ENCODE data around the gene MMEL1.

The MMEL1 gene

DNA sequence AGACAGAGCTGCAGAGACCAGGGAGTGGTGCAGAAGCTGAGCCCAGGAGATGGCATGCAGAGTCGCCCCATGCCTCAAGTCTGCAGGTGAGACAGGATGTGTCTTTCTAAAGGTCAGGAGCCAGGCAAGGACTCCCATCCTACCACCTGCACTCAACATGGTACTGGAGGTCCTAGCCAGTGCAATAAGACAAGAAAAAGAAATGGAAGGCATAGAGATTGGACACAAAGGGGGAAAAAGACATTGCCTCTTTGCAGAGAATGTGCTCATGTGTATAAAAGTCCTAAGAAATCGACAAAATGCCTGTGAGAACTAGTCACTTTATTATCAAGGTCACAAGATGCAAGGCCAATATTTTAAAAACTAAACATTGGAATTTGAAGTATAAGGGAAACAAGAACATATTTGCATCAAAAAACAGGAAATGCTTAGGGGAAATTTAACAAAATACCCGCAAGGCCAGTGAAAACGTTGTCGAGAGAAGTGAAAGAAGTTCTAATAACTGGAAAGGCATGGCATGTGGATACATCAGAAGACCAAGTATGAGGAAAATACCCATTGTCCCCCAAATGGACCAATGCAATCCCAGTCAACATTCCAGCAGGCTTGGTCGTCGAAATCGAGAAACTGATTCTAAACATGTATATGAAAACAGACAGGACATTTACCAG is 59.4 kb downstream of the MMEL1 start:
- TF ChIP-seq YY1 (IDR thresholded peaks at IDR 0.05; ENCODE audit: low read depth) = no peak
- TF ChIP-seq, protein P1, sequence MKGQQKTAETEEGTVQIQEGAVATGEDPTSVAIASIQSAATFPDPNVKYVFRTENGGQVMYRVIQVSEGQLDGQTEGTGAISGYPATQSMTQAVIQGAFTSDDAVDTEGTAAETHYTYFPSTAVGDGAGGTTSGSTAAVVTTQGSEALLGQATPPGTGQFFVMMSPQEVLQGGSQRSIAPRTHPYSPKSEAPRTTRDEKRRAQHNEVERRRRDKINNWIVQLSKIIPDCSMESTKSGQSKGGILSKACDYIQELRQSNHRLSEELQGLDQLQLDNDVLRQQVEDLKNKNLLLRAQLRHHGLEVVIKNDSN (IDR thresholded peaks at IDR 0.05) = no peak
- TF ChIP-seq FOXM1 (IDR thresholded peaks at IDR 0.05; ENCODE audit: borderline replicate concordance, low read depth) = no peak
- TF ChIP-seq EGR1 (IDR thresholded peaks at IDR 0.05) = no peak
- no peak for TF ChIP-seq EP300 (IDR thresholded peaks at IDR 0.05; ENCODE audit: borderline replicate concordance)
- TF ChIP-seq CEBPB (IDR thresholded peaks at IDR 0.05) = no peak
- no peak for TF ChIP-seq TCF12 (IDR thresholded peaks at IDR 0.05; ENCODE audit: low read depth)
- TF ChIP-seq NFIC (IDR thresholded peaks at IDR 0.05) = no peak
- TF ChIP-seq TEAD4 (IDR thresholded peaks at IDR 0.05) = no peak
- TF ChIP-seq ZBTB7A (IDR thresholded peaks at IDR 0.05; ENCODE audit: low read depth) = no peak
- TF ChIP-seq CREB1 (IDR thresholded peaks at IDR 0.05; ENCODE audit: low read depth) = no peak
- TF ChIP-seq, protein P2, sequence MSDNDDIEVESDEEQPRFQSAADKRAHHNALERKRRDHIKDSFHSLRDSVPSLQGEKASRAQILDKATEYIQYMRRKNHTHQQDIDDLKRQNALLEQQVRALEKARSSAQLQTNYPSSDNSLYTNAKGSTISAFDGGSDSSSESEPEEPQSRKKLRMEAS (IDR thresholded peaks at IDR 0.05) = no peak

DNA sequence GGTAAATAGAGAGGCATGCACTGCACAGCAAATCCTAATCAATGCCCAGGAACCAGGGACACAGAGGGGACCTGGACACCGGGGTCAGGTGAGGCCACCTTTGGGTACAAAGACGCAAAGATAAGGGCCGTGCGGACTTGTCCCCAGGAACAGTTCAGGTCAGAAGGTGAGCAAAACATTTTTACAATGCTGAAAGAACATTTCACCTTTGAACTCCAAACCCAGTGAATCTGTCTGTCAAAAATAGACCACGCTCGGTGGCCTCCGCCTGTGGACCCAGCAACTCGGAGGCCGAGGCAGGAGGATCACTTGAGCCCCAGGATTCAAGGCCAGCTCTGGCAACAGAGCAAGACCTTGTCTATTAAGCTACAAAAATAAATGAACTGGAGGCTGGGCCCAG is 61.5 kb downstream of the MMEL1 start:
- TF ChIP-seq, protein P1 (IDR thresholded peaks at IDR 0.05) = no peak
- TF ChIP-seq CREB1 (IDR thresholded peaks at IDR 0.05; ENCODE audit: low read depth) (no peak), TAF1 (IDR thresholded peaks at IDR 0.05; ENCODE audit: low read depth) (no peak), EGR1 (IDR thresholded peaks at IDR 0.05) (no peak), RAD21 (IDR thresholded peaks at IDR 0.05; ENCODE audit: low read depth) (no peak), EP300 (IDR thresholded peaks at IDR 0.05; ENCODE audit: borderline replicate concordance) (no peak), FOXM1 (IDR thresholded peaks at IDR 0.05; ENCODE audit: borderline replicate concordance, low read depth) (no peak), NFIC (IDR thresholded peaks at IDR 0.05) (no peak), ZBTB7A (IDR thresholded peaks at IDR 0.05; ENCODE audit: low read depth) (no peak), TEAD4 (IDR thresholded peaks at IDR 0.05) (no peak), CEBPB (IDR thresholded peaks at IDR 0.05) (no peak), YY1 (IDR thresholded peaks at IDR 0.05; ENCODE audit: low read depth) (no peak), TCF12 (IDR thresholded peaks at IDR 0.05; ENCODE audit: low read depth) (no peak)
- TF ChIP-seq, protein P2 (IDR thresholded peaks at IDR 0.05) = no peak

- TF ChIP-seq TCF12 (IDR thresholded peaks at IDR 0.05; ENCODE audit: low read depth) = no peak
- no peak for TF ChIP-seq CREB1 (IDR thresholded peaks at IDR 0.05; ENCODE audit: low read depth)
- TF ChIP-seq CEBPB (IDR thresholded peaks at IDR 0.05) = no peak
- TF ChIP-seq TAF1 (IDR thresholded peaks at IDR 0.05; ENCODE audit: low read depth) = no peak
- TF ChIP-seq, protein P2 (IDR thresholded peaks at IDR 0.05) = no peak
- no peak for TF ChIP-seq REST (IDR thresholded peaks at IDR 0.05; ENCODE audit: low read depth)
- TF ChIP-seq TEAD4 (IDR thresholded peaks at IDR 0.05) = no peak
- no peak for TF ChIP-seq EGR1 (IDR thresholded peaks at IDR 0.05)
- TF ChIP-seq RAD21 (IDR thresholded peaks at IDR 0.05; ENCODE audit: low read depth) = no peak
- TF ChIP-seq EP300 (IDR thresholded peaks at IDR 0.05; ENCODE audit: borderline replicate concordance) = no peak
Observed at GRCh38 chr1:2570332-2570731, 62.5 kb downstream of the MMEL1 start.

GRCh38 chr1:2569060-2569459 is 63.8 kb downstream of the MMEL1 start:
- TF ChIP-seq TCF12 (IDR thresholded peaks at IDR 0.05; ENCODE audit: low read depth) (no peak), REST (IDR thresholded peaks at IDR 0.05; ENCODE audit: low read depth) (no peak)

DNA sequence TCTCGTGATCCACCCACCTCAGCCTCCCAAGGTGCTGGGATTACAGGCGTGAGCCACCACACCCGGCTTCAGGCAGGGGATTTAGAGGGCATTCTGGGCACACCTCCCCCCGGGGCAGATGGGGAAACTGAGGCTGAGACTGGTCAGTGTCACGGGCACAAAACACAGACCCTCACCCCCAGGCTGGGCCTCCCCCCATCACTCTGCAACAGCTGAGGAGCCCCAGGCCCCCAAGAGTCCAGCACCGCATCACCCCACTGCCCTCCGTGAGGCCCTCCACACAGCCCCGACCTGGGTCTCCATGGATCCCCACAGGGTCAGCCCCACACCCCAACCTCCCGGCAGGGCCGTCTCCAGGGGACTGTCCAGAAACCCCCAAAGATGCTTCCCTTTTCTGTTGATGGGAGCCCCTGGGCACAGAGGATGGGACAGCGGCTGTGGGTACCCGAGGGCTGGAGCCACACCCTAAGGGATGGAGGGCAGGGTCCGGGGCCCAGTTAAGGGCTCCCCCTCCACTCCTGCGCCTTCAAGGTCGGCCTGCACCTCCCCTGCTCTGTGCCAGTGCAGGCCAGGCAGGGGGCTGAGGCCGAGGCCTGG is 65.6 kb downstream of the MMEL1 start:
- TF ChIP-seq NFIC (IDR thresholded peaks at IDR 0.05) (no peak), FOXM1 (IDR thresholded peaks at IDR 0.05; ENCODE audit: borderline replicate concordance, low read depth) (no peak), RAD21 (IDR thresholded peaks at IDR 0.05; ENCODE audit: low read depth) (no peak), YY1 (IDR thresholded peaks at IDR 0.05; ENCODE audit: low read depth) (no peak), ZBTB7A (IDR thresholded peaks at IDR 0.05; ENCODE audit: low read depth) (no peak), CEBPB (IDR thresholded peaks at IDR 0.05) (no peak), TCF12 (IDR thresholded peaks at IDR 0.05; ENCODE audit: low read depth) (no peak), EP300 (IDR thresholded peaks at IDR 0.05; ENCODE audit: borderline replicate concordance) (no peak), TEAD4 (IDR thresholded peaks at IDR 0.05) (no peak), REST (IDR thresholded peaks at IDR 0.05; ENCODE audit: low read depth) (no peak), EGR1 (IDR thresholded peaks at IDR 0.05) (no peak)
- TF ChIP-seq, protein P2 (IDR thresholded peaks at IDR 0.05) = no peak
